Measurements from ENCODE around the gene POU2F3.
A peak's percentile ranks its signal among the peaks of the same experiment; 100 is the strongest.

POU2F3 gene

DNA sequence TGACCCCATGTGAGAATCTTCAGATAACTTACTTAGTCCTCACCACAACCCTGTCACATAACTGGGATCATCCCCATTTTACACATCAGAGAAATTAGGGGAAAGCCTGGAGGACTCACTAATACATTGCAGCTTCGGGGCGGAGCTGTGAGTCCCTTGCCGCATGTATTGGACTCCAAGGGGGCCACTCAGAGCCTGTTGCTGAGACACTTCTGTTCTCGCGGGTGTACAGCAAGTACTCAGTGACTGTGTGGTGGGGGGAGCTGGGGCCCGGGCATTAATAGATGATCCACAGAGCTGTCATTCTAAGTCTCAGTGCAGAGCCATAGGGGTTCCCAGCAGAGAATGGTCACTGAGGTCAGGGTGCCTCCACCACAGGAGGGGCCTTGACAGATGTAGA, 15.6 kb upstream of the POU2F3 start:
- TF ChIP-seq, protein P1, sequence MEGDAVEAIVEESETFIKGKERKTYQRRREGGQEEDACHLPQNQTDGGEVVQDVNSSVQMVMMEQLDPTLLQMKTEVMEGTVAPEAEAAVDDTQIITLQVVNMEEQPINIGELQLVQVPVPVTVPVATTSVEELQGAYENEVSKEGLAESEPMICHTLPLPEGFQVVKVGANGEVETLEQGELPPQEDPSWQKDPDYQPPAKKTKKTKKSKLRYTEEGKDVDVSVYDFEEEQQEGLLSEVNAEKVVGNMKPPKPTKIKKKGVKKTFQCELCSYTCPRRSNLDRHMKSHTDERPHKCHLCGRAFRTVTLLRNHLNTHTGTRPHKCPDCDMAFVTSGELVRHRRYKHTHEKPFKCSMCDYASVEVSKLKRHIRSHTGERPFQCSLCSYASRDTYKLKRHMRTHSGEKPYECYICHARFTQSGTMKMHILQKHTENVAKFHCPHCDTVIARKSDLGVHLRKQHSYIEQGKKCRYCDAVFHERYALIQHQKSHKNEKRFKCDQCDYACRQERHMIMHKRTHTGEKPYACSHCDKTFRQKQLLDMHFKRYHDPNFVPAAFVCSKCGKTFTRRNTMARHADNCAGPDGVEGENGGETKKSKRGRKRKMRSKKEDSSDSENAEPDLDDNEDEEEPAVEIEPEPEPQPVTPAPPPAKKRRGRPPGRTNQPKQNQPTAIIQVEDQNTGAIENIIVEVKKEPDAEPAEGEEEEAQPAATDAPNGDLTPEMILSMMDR (IDR thresholded peaks at IDR 0.05), result no peak

DNA sequence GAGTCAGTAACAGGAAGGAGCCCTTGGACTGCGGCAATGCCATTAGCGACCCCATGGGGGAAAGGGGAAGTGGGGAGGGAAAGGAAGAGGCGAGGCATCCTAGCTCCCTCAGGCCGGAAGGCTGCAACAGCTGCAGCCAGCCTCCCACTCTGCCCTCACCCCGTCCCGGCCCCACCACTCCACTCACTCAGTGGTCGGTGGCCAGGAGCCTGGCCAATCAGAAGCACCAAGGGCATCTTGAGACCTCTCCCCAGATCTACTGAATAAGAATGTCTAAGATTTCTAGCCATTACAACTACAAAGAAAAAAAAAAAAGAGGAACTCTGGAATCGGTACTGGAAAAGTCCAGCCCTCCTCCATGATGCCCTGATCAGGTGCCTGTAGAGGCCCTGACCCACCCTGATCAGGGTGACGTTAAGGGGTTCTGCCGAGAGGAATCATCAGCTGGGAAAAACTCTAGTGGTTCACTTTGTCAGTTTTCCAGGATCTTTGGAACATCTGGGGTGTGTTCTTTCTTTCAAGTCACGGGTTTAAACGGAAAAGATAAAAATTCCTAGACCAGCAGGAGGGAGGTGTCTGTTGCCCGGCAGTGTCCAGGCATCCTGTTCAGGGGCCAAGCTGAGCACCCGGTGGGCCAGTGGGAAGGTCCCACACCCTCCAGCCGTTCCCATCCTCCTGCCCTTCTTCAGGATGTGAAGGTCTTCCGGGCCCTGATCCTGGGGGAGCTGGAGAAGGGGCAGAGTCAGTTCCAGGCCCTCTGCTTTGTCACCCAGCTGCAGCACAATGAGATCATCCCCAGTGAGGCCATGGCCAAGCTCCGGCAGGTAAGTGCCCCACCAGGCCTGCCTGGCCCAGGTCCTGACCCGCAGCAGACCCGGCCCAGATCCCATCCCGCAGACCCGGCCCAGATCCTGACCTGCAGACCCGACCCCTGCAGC, 14.7 kb upstream of the POU2F3 start:
- TF ChIP-seq, protein P1 (IDR thresholded peaks at IDR 0.05), result no peak

DNA sequence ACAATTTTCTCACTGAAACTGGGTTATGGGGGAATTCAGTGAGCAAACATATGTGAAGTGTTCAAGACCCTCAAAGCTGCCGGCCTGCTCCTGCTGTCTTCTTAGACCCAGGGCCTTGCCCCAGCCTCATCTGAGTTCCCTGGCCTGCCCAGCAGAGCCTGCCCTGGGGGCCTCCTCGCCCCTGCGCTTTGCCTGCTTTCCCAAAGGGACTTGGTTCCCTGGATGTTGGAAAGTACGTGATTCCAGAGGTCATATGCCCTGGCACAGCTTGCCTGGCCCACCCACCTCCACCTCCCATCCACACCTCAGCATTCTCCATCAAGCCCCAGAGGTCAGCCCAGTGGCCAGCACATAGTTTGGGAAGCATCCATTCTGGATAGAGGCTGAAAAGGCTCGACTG, 13.7 kb upstream of the POU2F3 start:
- TF ChIP-seq, protein P1 (IDR thresholded peaks at IDR 0.05), result no peak

DNA sequence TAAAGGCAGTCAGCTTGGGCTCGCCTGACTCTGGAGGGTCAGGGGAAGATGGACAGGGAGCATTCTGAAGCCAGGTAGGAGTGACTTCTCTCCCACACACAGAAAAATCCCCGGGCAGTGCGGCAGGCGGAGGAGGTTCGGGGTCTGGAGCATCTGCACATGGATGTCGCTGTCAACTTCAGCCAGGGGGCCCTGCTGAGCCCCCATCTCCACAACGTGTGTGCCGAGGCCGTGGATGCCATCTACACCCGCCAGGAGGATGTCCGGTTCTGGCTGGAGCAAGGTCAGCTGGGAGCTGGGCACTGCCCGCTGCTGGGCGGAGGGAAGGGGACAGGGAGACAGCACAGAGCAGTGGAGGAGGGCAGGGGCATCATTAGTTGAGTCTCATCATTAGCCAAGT, 13.2 kb upstream of the POU2F3 start:
- TF ChIP-seq, protein P1 (IDR thresholded peaks at IDR 0.05), result no peak

DNA sequence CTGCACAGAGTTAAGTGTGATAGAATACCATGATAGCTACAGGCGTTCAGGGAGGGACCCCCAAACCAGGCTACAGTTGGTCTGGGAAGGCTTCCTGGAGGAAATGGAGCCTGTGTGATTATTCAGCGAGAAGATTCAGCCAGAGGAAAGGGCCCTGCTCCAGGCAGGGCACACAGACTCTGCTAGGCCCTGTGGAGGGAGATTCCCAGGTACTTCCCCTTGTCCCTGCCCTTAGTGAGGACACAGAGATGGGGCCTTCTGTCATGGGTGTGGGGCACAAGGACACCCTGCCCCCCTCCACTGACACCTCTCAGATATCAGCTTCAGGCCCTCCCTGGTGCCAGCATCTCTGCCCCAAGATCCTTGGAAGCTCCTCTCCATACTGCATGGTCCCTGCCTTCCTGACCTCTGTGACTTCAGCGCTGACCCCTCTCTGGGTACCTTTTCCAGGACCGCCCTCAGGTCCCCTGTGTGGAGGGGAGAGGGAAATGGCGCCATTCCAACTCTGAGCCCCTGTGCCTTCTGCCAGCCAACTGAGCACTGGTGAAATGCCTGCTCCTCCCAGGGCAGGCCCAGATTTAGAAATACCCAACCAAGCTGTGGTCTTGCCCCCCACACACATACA, 12.6 kb upstream of the POU2F3 start:
- TF ChIP-seq, protein P1 (IDR thresholded peaks at IDR 0.05), result no peak

DNA sequence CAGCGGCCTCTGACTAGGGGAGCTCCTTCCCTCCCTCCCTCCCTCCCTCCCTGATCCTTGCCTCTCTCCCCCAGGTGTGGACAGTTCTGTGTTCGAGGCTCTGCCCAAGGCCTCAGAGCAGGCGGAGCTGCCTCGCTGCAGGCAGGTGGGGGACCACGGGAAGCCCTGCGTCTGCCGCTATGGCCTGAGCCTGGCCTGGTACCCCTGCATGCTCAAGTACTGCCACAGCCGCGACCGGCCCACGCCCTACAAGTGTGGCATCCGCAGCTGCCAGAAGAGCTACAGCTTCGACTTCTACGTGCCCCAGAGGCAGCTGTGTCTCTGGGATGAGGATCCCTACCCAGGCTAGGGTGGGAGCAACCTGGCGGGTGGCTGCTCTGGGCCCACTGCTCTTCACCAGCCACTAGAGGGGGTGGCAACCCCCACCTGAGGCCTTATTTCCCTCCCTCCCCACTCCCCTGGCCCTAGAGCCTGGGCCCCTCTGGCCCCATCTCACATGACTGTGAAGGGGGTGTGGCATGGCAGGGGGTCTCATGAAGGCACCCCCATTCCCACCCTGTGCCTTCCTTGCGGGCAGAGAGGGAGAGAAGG, 11.1 kb upstream of the POU2F3 start:
- TF ChIP-seq, protein P1 (IDR thresholded peaks at IDR 0.05), result no peak

DNA sequence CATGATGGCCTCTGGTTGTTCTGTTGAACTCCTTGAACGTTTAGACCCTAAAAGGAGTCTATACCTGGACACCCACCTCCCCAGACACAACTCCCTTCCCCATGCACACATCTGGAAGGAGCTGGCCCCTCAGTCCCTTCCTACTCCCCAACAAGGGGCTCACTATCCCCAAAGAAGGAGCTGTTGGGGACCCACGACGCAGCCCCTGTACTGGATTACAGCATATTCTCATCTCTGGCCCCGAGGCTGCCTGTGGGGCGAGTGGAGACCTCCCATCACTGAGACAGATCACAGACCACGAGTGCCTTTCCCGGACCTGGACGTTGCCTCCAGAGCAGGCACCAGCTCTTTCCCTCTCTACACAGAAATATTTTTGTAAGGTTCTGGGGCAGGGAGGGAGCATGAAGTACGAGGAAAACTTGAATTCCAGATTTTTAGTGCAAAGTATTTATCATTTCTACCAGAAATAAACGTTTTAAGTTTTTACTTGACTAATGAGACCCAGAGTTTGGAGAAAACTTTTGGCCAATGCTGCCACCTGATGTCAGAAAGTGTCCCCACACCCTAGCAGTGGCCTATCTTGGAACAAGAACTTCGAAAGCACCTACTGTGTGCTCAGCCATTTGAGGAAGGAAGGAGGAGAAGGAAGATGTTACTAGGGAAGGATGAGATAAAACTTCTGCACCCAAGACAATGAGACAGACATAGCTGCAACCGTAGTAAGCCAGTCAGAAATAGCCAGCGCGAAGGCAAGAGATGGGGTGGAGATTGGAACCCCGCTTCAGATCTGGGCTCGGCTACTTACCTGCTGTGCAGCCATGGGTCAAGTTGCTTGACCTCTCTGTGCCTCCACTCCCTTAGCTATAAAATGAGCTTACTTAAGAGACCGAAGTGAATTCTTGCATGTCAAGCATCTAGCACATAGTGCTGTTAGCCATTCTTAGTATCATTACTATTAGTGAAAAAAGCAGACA, 10.2 kb upstream of the POU2F3 start:
- TF ChIP-seq, protein P1 (IDR thresholded peaks at IDR 0.05), result peak; percentile 74
